Tibial artery (tissue), 4 donors: ENCODE data around the gene SOX13.

ENCODE experiments used
- DNase-seq, 2 donors: peaks; one replicate each; pipeline ENCODE4 v3.0.0-alpha.2; 2019
- H3K27ac ChIP-seq, 2 donors: fragments of 200-600 bp; sonication (generic) in 1 of 2; 1 replicate in 1 of 2; 2 replicates in 1 of 2; pipeline ENCODE4 v1.5.1; 2018 to 2019; ENCODE audit warnings: mild to moderate bottlenecking in 1 of 2
- H3K27me3 ChIP-seq, 2 donors: fragments of 200-600 bp; sonication (generic) in 1 of 2; one replicate each; pipeline versions ENCODE4 v1.5.1 to v1.6.0; 2016 to 2019
- H3K36me3 ChIP-seq, 3 donors: fragments of 200-600 bp; sonication (generic) in 2 of 3; one replicate each; pipeline ENCODE4 v1.5.1; 2016 to 2019; ENCODE audit warnings: mild to moderate bottlenecking in 2 of 3
- H3K4me1 ChIP-seq, 4 donors: fragments of 200-600 bp; sonication (generic) in 2 of 4; 1 replicate in 3 of 4; 2 replicates in 1 of 4; pipeline ENCODE4 v1.5.1; 2016 to 2019
- H3K4me3 ChIP-seq, 2 donors: fragments of 200-600 bp; sonication (generic) in 1 of 2; 1 replicate in 1 of 2; 2 replicates in 1 of 2; pipeline ENCODE4 v1.5.1; 2018 to 2019; ENCODE audit warnings: mild to moderate bottlenecking in 2 of 2
- H3K9me3 ChIP-seq, 3 donors: fragments of 200-600 bp; sonication (generic) in 1 of 3; one replicate each; pipeline ENCODE4 v1.5.1; 2016 to 2019
- intact Hi-C: fragments of 100-400 bp; cut with DNase I; formaldehyde crosslinking; loops from one replicate; pipeline ENCODE4 v1.15.0; 2023; ENCODE audit warnings: low total_unique reads
- TF ChIP-seq, protein P1 (sequence below), 2 experiments: fragments of 200-600 bp in 1 of 2; fragments of 450-650 bp in 1 of 2; IDR thresholded peaks; one replicate each; pipeline ENCODE4 v1.5.1; 2017 to 2019; ENCODE audit warnings: antibody characterized with exemption in 2 of 2, mild to moderate bottlenecking in 1 of 2, moderate library complexity in 1 of 2

The SOX13 gene

DNA sequence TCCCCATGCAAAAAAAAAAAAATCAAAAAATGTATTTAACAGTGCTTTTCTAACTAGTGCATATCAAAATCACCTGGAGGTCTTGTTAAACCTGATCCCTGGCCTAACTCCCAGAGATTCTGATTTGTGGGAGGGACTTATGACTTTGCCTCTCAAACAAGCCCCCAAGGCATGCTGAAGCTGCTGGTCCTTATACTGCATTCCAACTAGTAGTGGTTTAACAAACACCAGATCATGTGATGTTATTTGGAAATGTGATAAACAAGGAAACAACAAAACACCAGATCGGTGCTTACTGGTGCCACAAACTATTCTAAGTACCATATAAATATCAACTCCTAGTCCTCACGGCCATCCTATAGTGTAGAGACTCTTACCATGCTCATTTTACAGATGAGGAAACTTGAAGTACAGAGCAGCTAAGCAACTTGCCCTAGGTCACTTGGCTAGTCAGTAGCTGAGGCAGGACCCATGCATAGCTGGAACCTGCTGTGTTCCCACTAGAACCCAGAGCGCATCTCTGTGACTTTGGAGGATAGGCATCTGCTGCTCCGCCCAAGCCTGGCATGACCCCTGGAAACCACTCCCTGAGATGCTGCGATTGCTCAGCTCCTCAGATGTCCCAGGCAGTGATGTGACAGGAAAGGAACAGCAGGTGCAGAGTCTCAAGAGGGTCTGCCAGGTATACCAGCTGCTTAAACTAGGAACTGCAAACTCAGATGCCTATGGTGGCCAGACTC lies 38.1 kb downstream of the SOX13 start:
- Histone ChIP-seq H3K27ac (no peak overlapping the region), H3K36me3 (peaks cover 3 to 29% (median 17%) of the 10 kb centered on the region in 3 donors), H3K9me3 (no peaks in the 10 kb centered on the region), H3K4me3 (no peak overlapping the region), H3K4me1 (peaks cover 0 to 41% (median 25%) of the 10 kb centered on the region in 4 donors), H3K27me3 (no peaks in the 10 kb centered on the region)
- TF ChIP-seq, protein P1, sequence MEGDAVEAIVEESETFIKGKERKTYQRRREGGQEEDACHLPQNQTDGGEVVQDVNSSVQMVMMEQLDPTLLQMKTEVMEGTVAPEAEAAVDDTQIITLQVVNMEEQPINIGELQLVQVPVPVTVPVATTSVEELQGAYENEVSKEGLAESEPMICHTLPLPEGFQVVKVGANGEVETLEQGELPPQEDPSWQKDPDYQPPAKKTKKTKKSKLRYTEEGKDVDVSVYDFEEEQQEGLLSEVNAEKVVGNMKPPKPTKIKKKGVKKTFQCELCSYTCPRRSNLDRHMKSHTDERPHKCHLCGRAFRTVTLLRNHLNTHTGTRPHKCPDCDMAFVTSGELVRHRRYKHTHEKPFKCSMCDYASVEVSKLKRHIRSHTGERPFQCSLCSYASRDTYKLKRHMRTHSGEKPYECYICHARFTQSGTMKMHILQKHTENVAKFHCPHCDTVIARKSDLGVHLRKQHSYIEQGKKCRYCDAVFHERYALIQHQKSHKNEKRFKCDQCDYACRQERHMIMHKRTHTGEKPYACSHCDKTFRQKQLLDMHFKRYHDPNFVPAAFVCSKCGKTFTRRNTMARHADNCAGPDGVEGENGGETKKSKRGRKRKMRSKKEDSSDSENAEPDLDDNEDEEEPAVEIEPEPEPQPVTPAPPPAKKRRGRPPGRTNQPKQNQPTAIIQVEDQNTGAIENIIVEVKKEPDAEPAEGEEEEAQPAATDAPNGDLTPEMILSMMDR (IDR thresholded peaks at IDR 0.05), result no peak
- intact Hi-C loops, result no loop called here
- DNase-seq, result no peak

DNA sequence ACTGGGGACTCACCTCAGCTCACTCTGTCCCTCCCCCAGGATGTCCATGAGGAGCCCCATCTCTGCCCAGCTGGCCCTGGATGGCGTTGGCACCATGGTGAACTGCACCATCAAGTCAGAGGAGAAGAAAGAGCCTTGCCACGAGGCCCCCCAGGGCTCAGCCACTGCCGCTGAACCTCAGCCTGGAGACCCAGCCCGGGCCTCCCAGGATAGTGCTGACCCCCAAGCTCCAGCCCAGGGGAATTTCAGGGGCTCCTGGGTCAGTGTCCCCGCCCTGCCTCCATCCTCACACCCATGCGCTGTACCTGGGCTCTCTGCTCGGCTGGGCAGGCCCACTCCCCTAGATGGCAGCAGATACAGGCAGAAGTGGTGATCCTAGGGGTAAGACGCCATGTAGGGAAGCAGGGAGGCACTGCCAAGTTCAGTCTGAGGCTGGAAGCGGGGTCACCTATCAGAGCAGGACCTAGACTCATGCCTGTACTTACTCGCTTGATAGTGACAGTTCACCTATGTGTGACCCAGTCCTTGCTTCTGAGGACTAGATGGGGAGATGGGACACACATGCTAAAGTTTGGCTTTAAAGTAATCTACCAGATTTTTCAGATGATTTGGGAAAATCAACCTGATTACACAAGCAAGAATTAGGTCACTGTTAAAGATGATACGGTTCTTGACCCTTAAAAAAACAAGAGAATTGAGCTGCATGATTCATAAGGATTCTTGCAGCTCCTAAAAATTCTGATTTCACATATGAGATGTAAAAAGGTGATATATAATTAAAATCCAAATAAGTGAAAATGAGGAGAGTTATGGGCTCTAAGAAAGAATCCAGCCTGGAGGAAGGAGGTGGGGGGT lies 40.2 kb downstream of the SOX13 start:
- intact Hi-C loops, result no loop called here
- H3K36me3 ChIP-seq, result peaks cover 20 to 49% (median 38%) of the 10 kb centered on the region in 3 donors
- H3K27me3 ChIP-seq, result no peaks in the 10 kb centered on the region
- H3K4me3 ChIP-seq, result no peak overlapping the region
- H3K4me1 ChIP-seq, result peaks cover 0 to 32% (median 17%) of the 10 kb centered on the region in 4 donors
- TF ChIP-seq, protein P1 (IDR thresholded peaks at IDR 0.05), result no peak
- no peaks in the 10 kb centered on the region for H3K9me3 ChIP-seq
- no peak for DNase-seq
- H3K27ac ChIP-seq, result no peak overlapping the region

DNA sequence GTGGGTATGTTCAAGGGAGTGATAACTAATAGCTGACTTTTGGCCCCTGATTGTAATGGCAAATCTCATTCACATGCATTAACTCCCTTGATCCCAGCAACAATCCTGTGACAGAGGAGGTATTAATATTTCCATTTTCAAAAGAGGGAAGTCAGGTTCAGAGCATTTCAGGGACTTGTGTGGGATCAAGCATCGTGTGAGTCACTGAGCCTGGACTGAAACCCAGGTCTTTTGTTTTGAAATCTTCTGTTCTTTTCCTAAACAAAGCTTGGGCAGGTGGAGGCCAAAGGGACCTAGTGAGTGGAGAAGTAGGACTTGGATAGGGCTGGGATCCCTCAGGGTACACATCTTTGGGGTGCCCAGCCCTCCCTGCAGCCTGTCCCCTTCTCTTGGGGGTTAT lies 41.0 kb downstream of the SOX13 start:
- no peak overlapping the region for H3K27ac ChIP-seq
- H3K4me3 ChIP-seq, result no peak overlapping the region
- TF ChIP-seq, protein P1 (IDR thresholded peaks at IDR 0.05), result no peak
- H3K9me3 ChIP-seq, result no peaks in the 10 kb centered on the region
- no peaks in the 10 kb centered on the region for H3K27me3 ChIP-seq
- no peak for DNase-seq
- intact Hi-C loops, result no loop called here
- H3K4me1 ChIP-seq, result peaks cover 0 to 24% (median 9%) of the 10 kb centered on the region in 4 donors
- peaks cover 28 to 57% (median 46%) of the 10 kb centered on the region in 3 donors for H3K36me3 ChIP-seq

DNA sequence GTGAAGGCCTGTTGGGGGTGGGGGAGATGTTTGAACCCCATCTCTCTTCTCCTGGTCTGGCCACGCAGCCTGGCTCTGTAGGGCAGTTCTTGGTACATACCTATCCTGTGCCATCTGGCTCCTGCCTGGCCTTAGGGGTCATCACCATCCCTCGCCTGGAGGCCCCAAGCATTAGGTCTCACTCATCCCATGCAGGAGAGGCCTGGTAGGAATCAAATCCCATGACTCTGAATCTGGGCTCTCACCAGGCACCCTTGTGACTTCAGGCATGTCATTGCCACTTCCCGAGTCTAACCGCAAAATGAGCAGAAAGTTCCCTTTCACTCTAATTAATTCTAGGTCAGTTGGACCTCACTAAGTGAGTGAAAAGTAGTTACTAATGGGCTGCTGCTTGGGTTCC lies 41.7 kb downstream of the SOX13 start:
- Histone ChIP-seq H3K4me3 (no peak overlapping the region), H3K36me3 (peaks cover 35 to 64% (median 52%) of the 10 kb centered on the region in 3 donors), H3K27ac (no peak overlapping the region), H3K9me3 (no peaks in the 10 kb centered on the region), H3K27me3 (no peaks in the 10 kb centered on the region), H3K4me1 (peaks cover 0 to 20% (median 4%) of the 10 kb centered on the region in 4 donors)
- DNase-seq, result no peak
- TF ChIP-seq, protein P1 (IDR thresholded peaks at IDR 0.05), result no peak
- intact Hi-C loops, result no loop called here

DNA sequence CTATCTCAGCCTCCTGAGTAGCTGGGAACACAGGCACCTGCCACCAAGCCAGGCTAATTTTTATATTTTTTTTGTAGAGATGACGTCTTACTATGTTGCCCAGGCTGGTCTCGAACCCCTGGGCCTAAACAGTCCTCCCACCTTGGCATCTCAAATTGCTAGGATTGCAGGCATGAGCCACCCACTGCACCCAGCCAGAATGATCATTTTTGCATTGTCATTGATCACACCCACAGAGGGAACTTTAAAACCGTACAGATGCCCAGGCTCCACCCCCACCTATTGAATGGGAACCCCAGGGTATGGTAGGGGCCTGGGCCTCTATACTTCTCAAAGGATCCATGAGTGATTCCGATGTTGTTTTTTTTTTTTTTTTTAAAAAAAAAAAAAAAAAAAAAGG lies 42.2 kb downstream of the SOX13 start:
- Histone ChIP-seq H3K4me1 (peaks cover 0 to 15% (median 4%) of the 10 kb centered on the region in 4 donors), H3K36me3 (peaks cover 40 to 65% (median 57%) of the 10 kb centered on the region in 3 donors), H3K9me3 (no peaks in the 10 kb centered on the region), H3K4me3 (no peak overlapping the region), H3K27ac (no peak overlapping the region), H3K27me3 (no peaks in the 10 kb centered on the region)
- no peak for DNase-seq
- intact Hi-C loops, result no loop called here
- TF ChIP-seq, protein P1 (IDR thresholded peaks at IDR 0.05), result no peak
